GM23248 (cell line): ENCODE data around the gene BCL2.

Experiments
- EZH2 ChIP-seq: fragments of 200-600 bp; sonication (generic); IDR thresholded peaks from 2 replicates; pipeline ENCODE4 v1.6.1; 2018; ENCODE audit warnings: antibody characterized with exemption, mild to moderate bottlenecking; ENCODE audit not compliant: insufficient read depth, poor library complexity, severe bottlenecking
- EZH2phosphoT487 ChIP-seq: fragments of 200-600 bp; sonication (generic); IDR thresholded peaks from 2 replicates; pipeline ENCODE4 v1.6.1; 2018; ENCODE audit warnings: antibody characterized with exemption, moderate library complexity, mild to moderate bottlenecking, low read depth; ENCODE audit not compliant: insufficient read depth

- TF ChIP-seq EZH2 (no peak), EZH2phosphoT487 (no peak)
Measured at GRCh38 chr18:63155169-63155852, 164.3 kb downstream of the BCL2 start.
